ENCODE data around the gene COL4A2.
"Not testable (repeated sequence)": the region's sequence is repeated elsewhere in the genome, so short reads cannot be mapped to it uniquely, and the experiment has no call there.

Gene COL4A2

GRCh38 chr13:110496281-110496680 lies 189.2 kb downstream of the COL4A2 start:
- no peak for DNase-seq (ENCODE audit: low spot score)

GRCh38 chr13:110497003-110497402 lies 189.9 kb downstream of the COL4A2 start:
- no peak for DNase-seq (ENCODE audit: low spot score)

- not testable (repeated sequence) for DNase-seq (ENCODE audit: low spot score)
These were observed 190.8 kb downstream of the COL4A2 start for GRCh38 chr13:110497896-110498295.

- no peak for DNase-seq (ENCODE audit: low spot score)
These were observed 191.2 kb downstream of the COL4A2 start for GRCh38 chr13:110498327-110498726.

GRCh38 chr13:110498765-110499164 lies 191.7 kb downstream of the COL4A2 start:
- no peak for DNase-seq (ENCODE audit: low spot score)

- no peak for DNase-seq (ENCODE audit: low spot score)
These were observed 192.7 kb downstream of the COL4A2 start for GRCh38 chr13:110499621-110500281.

- no peak for DNase-seq (ENCODE audit: low spot score)
These were observed 193.3 kb downstream of the COL4A2 start for GRCh38 chr13:110500341-110500740.

GRCh38 chr13:110501188-110501587 lies 194.1 kb downstream of the COL4A2 start:
- no peak for DNase-seq (ENCODE audit: low spot score)

- no peak for DNase-seq (ENCODE audit: low spot score)
These were observed 196.2 kb downstream of the COL4A2 start for GRCh38 chr13:110503037-110503901.

- no peak for DNase-seq (ENCODE audit: low spot score)
These were observed 197.0 kb downstream of the COL4A2 start for GRCh38 chr13:110503979-110504499.

- no peak for DNase-seq (ENCODE audit: low spot score)
These were observed 198.5 kb downstream of the COL4A2 start for GRCh38 chr13:110505594-110505993.

- DNase-seq (ENCODE audit: low spot score), result no peak
These were observed 199.3 kb downstream of the COL4A2 start for GRCh38 chr13:110506396-110506795.

GRCh38 chr13:110506859-110507566 lies 199.9 kb downstream of the COL4A2 start:
- no peak for DNase-seq (ENCODE audit: low spot score)

GRCh38 chr13:110507678-110508381 lies 200.7 kb downstream of the COL4A2 start:
- DNase-seq (ENCODE audit: low spot score), result no peak

- no peak for DNase-seq (ENCODE audit: low spot score)
These were observed 202.4 kb downstream of the COL4A2 start for GRCh38 chr13:110509478-110509926.

- DNase-seq (ENCODE audit: low spot score), result no peak
These were observed 203.1 kb downstream of the COL4A2 start for GRCh38 chr13:110509971-110510786.

- DNase-seq (ENCODE audit: low spot score), result no peak
These were observed 204.6 kb downstream of the COL4A2 start for GRCh38 chr13:110511509-110512181.

- no peak for DNase-seq (ENCODE audit: low spot score)
These were observed 205.2 kb downstream of the COL4A2 start for GRCh38 chr13:110512198-110512740.

- no peak for DNase-seq (ENCODE audit: low spot score)
These were observed 209.4 kb downstream of the COL4A2 start for GRCh38 chr13:110516500-110516899.
